Activated CD4-positive, alpha-beta T cell treated with anti-CD3 and anti-CD28 coated beads, Interleukin-2, Interleukin-6, amounts not matched to agents 100 ng/mL and 50 ng/mL, durations not matched to agents 16 hours and 8 hours (primary cell): Measurements from ENCODE around the gene APBB2.

Experiments
- DNase-seq: peaks from one replicate; pipeline ENCODE4 v3.0.0-alpha.2; 2020

Gene APBB2

DNA sequence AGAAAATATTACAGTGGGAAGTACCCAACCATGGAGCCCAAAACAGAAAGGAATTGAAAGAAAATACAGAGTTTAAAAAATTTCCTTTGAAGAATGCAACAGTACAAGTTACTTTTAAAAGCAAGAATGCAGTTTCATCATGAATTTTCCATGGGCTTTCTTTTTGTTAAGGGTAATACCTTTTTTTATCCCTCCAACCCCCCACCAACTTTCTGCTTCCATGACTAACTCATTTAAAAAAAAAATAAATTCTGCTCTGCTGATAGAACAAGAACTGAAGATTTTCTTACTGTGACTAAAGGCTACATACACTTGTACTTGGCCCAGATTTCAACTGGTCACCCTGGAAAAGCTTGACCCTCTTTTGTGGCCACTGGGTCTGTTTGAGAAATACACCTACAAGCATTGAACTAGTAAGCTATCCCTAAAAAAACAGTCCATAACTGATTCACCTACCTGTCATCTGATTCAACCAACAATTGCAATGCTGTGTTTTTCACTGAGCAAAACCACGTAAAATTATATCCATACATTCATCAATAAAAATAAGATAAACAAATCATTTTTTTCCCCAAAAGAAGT lies 250.4 kb downstream of the APBB2 start:
- DNase-seq = no peak

DNA sequence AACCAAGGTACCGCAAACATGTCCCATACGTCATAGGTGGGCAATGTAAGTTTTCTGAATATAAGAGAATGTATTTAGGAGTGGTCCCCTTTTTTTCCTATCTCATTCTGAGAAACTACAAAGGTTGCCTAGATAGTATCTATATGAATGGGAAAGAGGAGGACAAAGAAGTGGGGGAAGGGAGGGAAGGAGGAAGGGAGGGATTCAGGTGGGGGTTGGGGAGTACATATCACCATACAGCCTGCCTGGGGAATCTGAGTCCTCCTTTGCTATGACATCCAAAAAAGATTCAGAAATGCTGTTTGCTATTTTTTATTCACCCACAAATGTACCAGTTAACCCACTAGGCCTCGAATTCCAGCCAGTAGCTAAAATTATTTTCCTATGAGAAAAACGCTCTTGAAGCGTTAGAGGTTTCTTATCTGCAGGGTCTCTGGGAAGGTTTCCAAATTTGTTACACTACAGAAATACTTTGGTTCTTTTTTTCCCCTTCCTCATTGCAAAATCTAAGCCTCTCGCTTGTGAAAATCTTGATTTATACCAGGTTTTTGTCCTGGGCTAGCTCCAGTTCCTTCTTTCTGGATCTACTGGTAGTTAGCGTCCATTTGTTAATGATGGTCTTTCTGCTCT lies 251.7 kb downstream of the APBB2 start:
- no peak for DNase-seq

DNA sequence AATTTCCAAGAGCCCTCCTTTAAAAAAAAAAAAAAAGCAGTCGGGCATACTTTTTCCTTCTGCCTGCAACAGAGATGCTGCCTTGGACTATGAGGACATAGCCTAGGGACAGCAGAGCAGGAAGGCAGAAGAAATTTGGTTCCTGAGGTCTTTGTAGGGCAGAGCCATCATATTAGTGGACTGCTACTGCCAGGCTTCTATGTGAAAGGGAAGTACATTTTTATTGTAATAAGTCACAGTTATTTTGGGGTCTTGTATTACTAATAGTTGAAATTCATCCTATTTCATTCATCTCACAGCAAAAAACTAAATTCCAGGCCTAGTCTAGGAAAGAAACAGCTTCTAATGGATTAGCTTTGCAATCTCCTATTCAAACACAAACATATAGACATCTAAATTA lies 253.4 kb downstream of the APBB2 start:
- DNase-seq = no peak

DNA sequence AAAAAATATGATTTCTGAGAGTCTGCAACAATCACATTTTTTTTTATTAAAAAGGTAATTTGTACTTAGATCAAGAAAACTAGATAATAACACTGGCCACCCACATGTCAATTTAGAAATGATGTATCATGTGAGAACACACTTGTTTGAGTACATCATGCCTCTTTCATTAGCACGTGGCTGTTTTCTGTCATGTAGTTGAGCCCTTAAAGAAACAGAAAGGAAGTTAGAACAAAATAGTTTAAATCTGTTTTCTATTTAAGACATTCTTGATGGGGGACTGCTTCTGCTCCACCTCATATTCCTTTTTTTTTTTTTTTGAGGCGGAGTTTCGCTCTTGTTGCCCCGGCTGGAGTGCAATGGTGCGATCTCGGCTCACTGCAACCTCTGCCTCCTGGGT lies 257.1 kb downstream of the APBB2 start:
- no peak for DNase-seq

- no peak for DNase-seq
These were observed 257.6 kb downstream of the APBB2 start for GRCh38 chr4:40956721-40957255.

GRCh38 chr4:40954088-40954668 lies 260.2 kb downstream of the APBB2 start:
- no peak for DNase-seq

DNA sequence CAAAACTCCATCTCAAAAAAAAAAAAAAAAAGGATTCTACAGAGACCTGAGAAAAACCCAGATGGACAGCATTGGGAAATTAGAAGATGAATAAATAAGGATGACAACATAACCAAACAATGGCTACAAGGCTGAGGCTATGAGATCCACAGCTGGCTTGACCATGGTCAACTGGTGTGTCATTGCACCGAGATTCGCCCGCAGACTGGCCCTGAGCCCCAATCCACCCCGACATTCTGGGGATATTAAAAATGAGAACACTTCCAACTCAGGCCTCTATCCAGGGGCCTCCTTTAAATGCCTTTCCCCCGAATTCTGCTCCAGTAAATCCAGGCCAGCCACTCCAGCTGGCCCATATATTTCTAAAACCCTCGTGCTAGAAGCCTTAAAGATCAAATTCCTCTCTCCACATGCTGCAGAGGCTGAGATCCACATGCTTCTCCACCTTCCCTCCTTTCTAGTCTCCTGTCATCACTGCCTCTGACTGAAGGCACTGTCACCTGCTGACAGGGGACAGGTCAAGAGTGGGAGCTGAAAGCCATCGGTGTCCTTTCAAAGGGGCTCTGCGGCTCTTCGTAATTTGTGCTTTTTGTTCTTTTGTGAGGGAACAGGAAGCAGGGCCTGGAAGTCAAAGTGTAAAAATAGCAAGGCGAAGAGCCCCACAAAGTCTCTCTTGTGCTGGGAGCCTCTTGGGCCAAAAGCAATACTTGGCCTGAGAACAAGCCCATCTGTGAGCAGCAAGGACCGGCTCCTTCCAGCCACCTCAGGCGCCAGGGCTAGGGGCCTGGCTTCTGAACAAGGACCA lies 260.9 kb downstream of the APBB2 start:
- DNase-seq = no peak

GRCh38 chr4:40952672-40953071 lies 261.7 kb downstream of the APBB2 start:
- no peak for DNase-seq

- no peak for DNase-seq
These were observed 262.1 kb downstream of the APBB2 start for GRCh38 chr4:40952217-40952616.

DNA sequence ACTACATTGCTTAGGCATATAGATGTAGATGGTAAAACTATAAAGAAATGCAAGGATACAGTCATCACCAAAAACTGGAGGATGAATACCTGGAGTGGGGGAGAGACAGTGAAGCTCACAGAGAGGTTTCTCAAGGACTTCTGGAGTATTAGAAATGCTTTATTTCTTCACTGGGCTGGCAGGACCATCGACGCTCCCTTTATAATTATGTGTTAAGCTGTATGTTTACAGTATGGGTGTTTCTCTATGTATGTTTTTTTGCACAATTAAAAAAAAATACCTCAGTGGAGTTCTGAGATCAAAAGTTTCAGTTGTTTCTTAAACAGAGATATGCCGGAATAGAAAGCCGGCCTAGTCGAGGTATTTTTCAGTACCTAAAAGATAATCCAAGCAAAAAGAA lies 263.3 kb downstream of the APBB2 start:
- no peak for DNase-seq

GRCh38 chr4:40949358-40950100 lies 264.8 kb downstream of the APBB2 start:
- no peak for DNase-seq

GRCh38 chr4:40948014-40948413 lies 266.3 kb downstream of the APBB2 start:
- DNase-seq = no peak

- no peak for DNase-seq
These were observed 267.7 kb downstream of the APBB2 start for GRCh38 chr4:40946652-40947051.

GRCh38 chr4:40940756-40941155 lies 273.6 kb downstream of the APBB2 start:
- DNase-seq = no peak

DNA sequence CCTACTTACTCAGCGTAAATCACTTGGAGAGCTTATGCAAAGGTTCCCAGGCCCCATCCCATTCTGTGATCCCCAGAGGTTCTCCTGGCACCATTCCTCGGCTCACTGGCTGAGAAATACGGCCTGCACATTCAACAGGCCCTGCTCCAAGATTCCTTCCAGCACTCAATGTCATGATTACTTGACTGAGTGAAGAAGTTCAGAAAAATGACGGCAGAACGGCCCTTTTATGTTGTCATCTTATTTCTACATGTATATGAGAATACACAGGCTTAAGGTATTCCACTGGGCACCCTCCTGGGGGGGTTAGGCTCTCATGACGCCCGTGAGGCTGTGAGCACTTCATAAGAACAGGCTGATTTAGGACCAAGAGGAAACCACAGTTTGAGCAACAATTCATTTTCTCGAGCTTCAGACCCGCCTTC lies 274.0 kb downstream of the APBB2 start:
- no peak for DNase-seq

- no peak for DNase-seq
These were observed 274.5 kb downstream of the APBB2 start for GRCh38 chr4:40939856-40940255.

DNA sequence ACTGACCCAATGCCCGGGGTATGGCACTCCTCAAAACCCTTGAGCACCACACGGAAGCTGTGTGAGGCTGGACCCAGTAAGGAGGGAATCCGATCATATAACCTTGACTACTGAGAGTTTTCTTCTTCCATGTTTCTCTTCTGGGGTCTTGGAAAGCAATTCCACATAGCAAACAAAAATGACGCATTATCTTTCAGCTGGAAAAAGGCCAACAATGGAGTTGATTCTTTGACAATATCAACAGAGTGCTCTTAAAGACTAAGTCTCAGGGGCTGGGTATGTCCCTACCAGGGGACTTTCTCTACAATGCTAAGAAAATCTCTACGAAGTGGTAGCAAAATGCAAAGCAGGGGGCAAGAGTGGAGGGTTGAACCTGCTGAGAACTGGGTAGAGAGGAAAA lies 276.0 kb downstream of the APBB2 start:
- no peak for DNase-seq

GRCh38 chr4:40937140-40937725 lies 277.1 kb downstream of the APBB2 start:
- no peak for DNase-seq

DNA sequence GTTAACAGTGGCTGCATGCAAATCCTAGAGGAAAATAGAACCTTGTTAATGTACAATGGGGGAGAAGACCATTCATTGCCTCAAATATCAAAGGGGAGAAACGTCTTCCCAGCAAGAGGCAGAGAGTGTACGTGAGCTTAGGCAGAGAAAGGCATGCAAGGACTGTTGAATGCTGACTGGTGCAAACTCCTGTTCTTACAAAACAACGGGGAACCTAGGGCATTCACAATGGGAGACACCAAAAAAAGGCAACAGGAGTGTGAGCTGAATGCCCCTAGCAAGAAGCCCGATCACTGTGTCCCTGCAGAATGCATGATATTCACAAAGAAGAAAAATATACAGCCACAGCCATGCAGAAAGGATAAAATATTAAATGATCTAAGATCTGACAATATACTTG lies 279.7 kb downstream of the APBB2 start:
- no peak for DNase-seq

DNA sequence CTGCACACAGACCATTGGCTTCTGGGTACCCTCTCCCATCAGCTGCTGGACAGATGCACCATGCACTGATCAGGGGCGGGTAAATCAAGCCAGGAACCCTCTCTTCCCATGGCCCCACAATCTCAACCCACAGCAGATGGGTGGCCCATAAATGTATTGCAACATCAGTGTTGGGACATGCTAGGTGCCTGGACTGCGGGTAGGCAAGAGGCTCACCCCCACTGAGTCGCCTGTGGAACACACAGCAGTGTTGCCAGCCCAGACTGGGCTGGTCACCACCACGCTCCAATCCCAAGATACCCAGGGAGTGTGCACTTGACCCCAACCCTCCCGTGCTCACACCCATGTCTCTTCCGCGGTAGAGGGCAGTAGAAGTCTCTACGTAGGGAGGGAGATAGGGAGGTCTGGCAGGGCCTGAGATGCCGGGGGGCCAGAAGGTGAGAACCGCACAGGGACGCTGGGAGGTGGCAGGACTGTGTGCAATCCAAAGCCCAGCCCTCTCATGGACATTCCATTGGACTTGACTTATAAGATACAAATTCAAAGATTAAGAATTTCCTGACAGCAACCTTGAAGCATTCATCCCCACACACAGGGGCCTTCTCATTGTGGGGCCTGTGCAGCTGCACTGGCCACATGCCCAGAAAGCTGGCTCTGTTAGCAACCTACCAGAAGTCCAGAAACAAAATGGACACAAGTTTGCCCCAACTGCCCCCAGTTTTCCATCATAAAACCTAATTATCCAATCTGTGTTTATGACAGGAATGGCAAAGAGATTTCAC lies 280.9 kb downstream of the APBB2 start:
- no peak for DNase-seq

DNA sequence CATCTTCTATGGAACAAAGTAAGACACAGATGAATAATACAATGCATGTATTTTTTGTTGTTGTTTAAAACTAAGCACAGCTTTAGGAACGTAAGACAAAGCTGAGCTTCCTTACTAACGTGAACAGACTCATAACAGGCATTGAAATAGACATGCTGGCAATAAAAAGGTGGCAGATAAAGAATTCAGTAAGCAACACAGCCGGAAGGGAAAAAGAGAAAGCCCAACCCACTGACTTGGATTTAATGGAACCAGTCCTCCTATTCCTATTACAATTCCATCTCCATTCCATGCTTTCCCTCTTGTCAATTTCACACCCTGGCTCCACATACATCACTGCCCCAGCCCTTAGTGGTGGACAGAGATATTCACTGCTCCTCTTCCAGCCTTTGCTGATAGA lies 282.5 kb downstream of the APBB2 start:
- no peak for DNase-seq

DNA sequence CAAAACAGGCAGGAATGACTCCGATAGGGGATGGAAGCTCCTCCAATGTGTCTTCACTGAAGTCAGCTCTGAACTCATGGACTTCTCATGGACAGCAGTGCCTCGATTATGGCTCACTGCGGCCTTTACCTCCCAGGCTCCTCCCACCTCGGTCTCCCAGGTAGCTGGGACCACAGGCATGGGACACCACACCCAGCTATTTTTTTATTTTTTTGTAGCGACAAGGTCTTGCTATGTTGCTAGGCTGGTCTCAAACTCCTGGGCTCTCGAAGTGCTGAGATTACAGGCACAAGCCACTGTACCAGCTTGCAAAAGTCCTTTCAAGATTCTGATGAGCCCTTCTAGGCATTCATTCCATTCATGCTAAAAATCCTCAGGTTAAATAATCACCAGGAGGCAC lies 283.1 kb downstream of the APBB2 start:
- DNase-seq = no peak
